HG03280 (cell line): ENCODE measurements around the gene MID1.

Source experiments
- ATAC-seq: cut with Tn5 transposase; IDR thresholded peaks from one replicate; pipeline ENCODE4 v1.9.1; 2021; ENCODE audit warnings: mild to moderate bottlenecking, moderate library complexity; ENCODE audit not compliant: unreplicated experiment

MID1 gene

GRCh38 chrX:10450229-10450958 is 170.0 kb downstream of the MID1 start:
- ATAC-seq: no peak

- ATAC-seq: no peak
Measured at GRCh38 chrX:10447564-10448214, 172.7 kb downstream of the MID1 start.

GRCh38 chrX:10444204-10444603 is 176.2 kb downstream of the MID1 start:
- ATAC-seq: no peak

GRCh38 chrX:10441464-10441863 is 178.9 kb downstream of the MID1 start:
- no peak for ATAC-seq

GRCh38 chrX:10433296-10433965 is 187.0 kb downstream of the MID1 start:
- ATAC-seq: no peak

GRCh38 chrX:10429908-10430307 is 190.5 kb downstream of the MID1 start:
- no peak for ATAC-seq

- ATAC-seq: no peak
Measured at GRCh38 chrX:10427249-10427648, 193.1 kb downstream of the MID1 start.

- ATAC-seq: no peak
Measured at GRCh38 chrX:10423716-10424115, 196.7 kb downstream of the MID1 start.

GRCh38 chrX:10420134-10420533 is 200.3 kb downstream of the MID1 start:
- no peak for ATAC-seq

GRCh38 chrX:10416424-10416823 is 204.0 kb downstream of the MID1 start:
- ATAC-seq: no peak

- no peak for ATAC-seq
Measured at GRCh38 chrX:10415306-10416001, 204.9 kb downstream of the MID1 start.

GRCh38 chrX:10414862-10415261 is 205.5 kb downstream of the MID1 start:
- ATAC-seq: no peak

- ATAC-seq: no peak
Measured at GRCh38 chrX:10414156-10414824, 206.1 kb downstream of the MID1 start.

GRCh38 chrX:10404436-10404835 is 215.9 kb downstream of the MID1 start:
- no peak for ATAC-seq

- no peak for ATAC-seq
Measured at GRCh38 chrX:10401239-10401638, 219.1 kb downstream of the MID1 start.

GRCh38 chrX:10399043-10399741 is 221.2 kb downstream of the MID1 start:
- no peak for ATAC-seq

GRCh38 chrX:10398215-10398614 is 222.2 kb downstream of the MID1 start:
- no peak for ATAC-seq

GRCh38 chrX:10397349-10397748 is 223.0 kb downstream of the MID1 start:
- no peak for ATAC-seq

GRCh38 chrX:10395643-10396042 is 224.7 kb downstream of the MID1 start:
- no peak for ATAC-seq
